Activated CD8-positive, alpha-beta T cell treated with anti-CD3 and anti-CD28 coated beads, Interleukin-2, amount 10 ng/mL, durations not matched to agents 7 days and 5 days (primary cell): ENCODE data around the gene HECA. TPM values are rescaled to one million over a fixed set of nuclear protein-coding genes. Genes with fewer than 3 reads are reported as not detected.
A peak's percentile ranks its signal among the peaks of the same experiment; 100 is the strongest.

ENCODE experiments used
- ATAC-seq: fragments of 150-1000 bp; cut with Tn5 transposase; one replicate; pipeline ENCODE4 v1.10.0; 2021; ENCODE audit warnings: moderate library complexity
- CTCF ChIA-PET: fragments of 350-600 bp; sonication (Branson Sonifier 250); formaldehyde crosslinking; loops from one replicate; lab custom pipeline; 2021; ENCODE audit warnings: antibody characterized with exemption; lab: Charles Lee
- POLR2A ChIA-PET: fragments of 350-600 bp; sonication (Branson Sonifier 250); formaldehyde crosslinking; loops from one replicate; lab custom pipeline; 2021; ENCODE audit warnings: antibody characterized with exemption; lab: Charles Lee
- DNase-seq: peaks from one replicate; pipeline ENCODE4 v3.0.0-alpha.2; 2020
- H3K27ac Mint-ChIP-seq: one replicate; pipeline ENCODE4 v1.8.0; 2021; ENCODE audit warnings: mild to moderate bottlenecking, mixed read lengths
- H3K27me3 Mint-ChIP-seq: one replicate; pipeline ENCODE4 v1.8.0; 2021; ENCODE audit warnings: low read depth, mixed read lengths
- H3K36me3 Mint-ChIP-seq: one replicate; pipeline ENCODE4 v1.8.0; 2021; ENCODE audit warnings: low read depth, mixed read lengths
- H3K4me1 Mint-ChIP-seq: one replicate; pipeline ENCODE4 v1.8.0; 2021; ENCODE audit warnings: low read depth, mixed read lengths
- H3K4me3 Mint-ChIP-seq: one replicate; pipeline ENCODE4 v1.8.0; 2021; ENCODE audit warnings: mild to moderate bottlenecking, mixed read lengths
- H3K9me3 Mint-ChIP-seq: one replicate; pipeline ENCODE4 v1.8.0; 2022; ENCODE audit warnings: mixed read lengths; ENCODE audit not compliant: insufficient read depth
- total RNA-seq, 2 experiments: library from RNA; stranded (reverse); gene quantifications; one replicate each; pipeline ENCODE4 v1.2.3, GENCODE V29; 2021

Gene HECA
- total RNA-seq, 2 experiments from 2014 or later, result 33.9 to 34.4 TPM

DNA sequence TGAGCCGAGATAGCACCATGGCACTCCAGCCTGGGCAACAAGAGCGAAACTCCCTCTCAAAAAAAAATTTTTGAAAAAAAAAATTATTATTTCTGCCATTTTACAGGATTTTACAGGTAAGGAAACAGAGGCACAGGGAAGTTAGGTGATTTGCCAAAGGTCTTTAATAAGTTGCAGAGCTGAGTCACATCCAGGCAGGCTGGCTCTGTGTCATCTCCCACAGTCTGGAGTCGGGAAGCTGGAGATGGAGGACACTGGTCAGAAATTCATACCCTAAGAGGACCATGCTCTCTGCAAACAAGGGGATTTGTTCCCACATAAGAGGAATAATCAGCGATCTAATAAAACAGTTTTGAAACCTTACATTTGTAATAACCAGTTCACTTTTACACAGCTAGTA is 24.1 kb downstream of the HECA start:
- Mint-ChIP-seq H3K9me3 (no peaks in the 10 kb centered on the region), H3K27ac (no peak overlapping the region), H3K4me3 (no peak overlapping the region), H3K27me3 (no peaks in the 10 kb centered on the region), H3K36me3 (peaks cover 47% of the 10 kb centered on the region), H3K4me1 (peaks cover 84% of the 10 kb centered on the region)
- ChIA-PET CTCF (interaction anchor here (0.9 to 6.9 kb wide), 4 partner anchors 12 to 20 kb away, joined by 3 to 43 read pairs (median 4); no protein-coding TSS in a partner anchor), POLR2A (interaction anchor here (0.7 to 2.0 kb wide), 2 partner anchors 19 to 21 kb away, joined by 4 to 7 read pairs; no protein-coding TSS in a partner anchor)
- DNase-seq, result no peak
- ATAC-seq, result no peak

DNA sequence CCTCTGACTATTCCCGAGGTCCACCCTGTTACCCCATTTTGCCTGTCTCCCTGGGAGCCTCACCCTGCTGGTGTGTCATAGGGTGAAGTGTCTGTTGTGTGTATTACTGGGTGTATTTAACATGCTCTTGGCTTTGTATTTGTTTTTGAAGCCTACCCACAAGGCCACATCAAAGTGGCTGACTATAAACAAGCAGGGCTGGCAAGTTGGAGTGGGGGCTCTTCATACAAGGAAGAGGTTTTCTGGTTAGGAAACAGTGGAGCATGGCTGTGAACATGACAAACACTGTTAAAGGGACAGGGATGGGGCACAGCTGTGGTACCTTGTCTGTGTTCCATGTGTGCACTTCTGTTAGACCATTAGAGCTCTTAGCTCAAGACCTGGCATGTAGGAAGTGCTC is 26.3 kb downstream of the HECA start:
- H3K27me3 Mint-ChIP-seq, result no peaks in the 10 kb centered on the region
- peaks cover 39% of the 10 kb centered on the region for H3K36me3 Mint-ChIP-seq
- POLR2A ChIA-PET, result interaction anchor here (0.6 to 1.9 kb wide), 7 partner anchors 12 to 129 kb away, joined by 3 to 11 read pairs (median 4); no protein-coding TSS in a partner anchor
- peak overlapping the region; percentile 98 for H3K27ac Mint-ChIP-seq
- H3K4me1 Mint-ChIP-seq, result peaks cover 84% of the 10 kb centered on the region
- H3K9me3 Mint-ChIP-seq, result no peaks in the 10 kb centered on the region
- peak overlapping the region; percentile 63 for H3K4me3 Mint-ChIP-seq
- CTCF ChIA-PET, result interaction anchor here (1.1 to 6.9 kb wide), 8 partner anchors 9 to 203 kb away, joined by 3 to 43 read pairs (median 8); no protein-coding TSS in a partner anchor
- ATAC-seq (peak; percentile 78), DNase-seq (peak; percentile 85)

DNA sequence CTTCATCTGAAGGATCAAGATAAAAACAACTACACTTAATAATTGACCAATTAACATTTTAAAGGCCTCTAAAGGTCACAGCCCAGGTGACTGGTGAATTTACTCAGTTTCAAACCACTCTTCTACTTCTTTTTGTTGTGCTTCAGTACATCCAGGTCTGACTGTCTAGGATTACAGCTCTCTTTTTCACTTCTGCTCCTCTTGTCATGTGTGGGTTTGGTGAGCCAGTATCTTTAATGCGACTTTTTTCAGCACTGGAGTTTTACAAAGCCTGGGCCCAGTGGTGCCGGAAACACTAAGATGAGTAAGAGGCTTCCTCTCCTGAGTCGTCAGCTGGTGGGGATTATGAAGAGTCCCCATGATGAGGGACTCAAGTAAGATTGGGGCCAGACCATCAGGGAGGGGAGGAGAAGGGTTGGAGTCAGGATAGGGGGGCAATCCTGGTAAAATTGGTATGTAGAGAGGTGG is 27.0 kb downstream of the HECA start:
- Mint-ChIP-seq H3K4me3 (peak overlapping the region; percentile 63), H3K9me3 (no peaks in the 10 kb centered on the region), H3K36me3 (peaks cover 38% of the 10 kb centered on the region), H3K4me1 (peaks cover 78% of the 10 kb centered on the region), H3K27me3 (no peaks in the 10 kb centered on the region), H3K27ac (peak overlapping the region; percentile 98)
- CTCF ChIA-PET, result interaction anchor here (0.8 to 6.9 kb wide), 8 partner anchors 9 to 37 kb away, joined by 3 to 43 read pairs (median 8); no protein-coding TSS in a partner anchor
- ATAC-seq (peak; percentile 72), DNase-seq (peak; percentile 77)
- POLR2A ChIA-PET, result interaction anchor here (0.7 to 1.9 kb wide), 8 partner anchors 8 to 128 kb away, joined by 3 to 11 read pairs (median 4); no protein-coding TSS in a partner anchor

GRCh38 chr6:139164001-139164400 is 29.1 kb downstream of the HECA start:
- ATAC-seq (no peak), DNase-seq (no peak)
- Mint-ChIP-seq H3K4me3 (no peak overlapping the region), H3K9me3 (no peaks in the 10 kb centered on the region), H3K36me3 (peaks cover 49% of the 10 kb centered on the region), H3K27ac (peak overlapping the region; percentile 68), H3K4me1 (peaks cover 77% of the 10 kb centered on the region), H3K27me3 (no peaks in the 10 kb centered on the region)
- POLR2A ChIA-PET, result interaction anchor here (1.3 kb wide), 1 partner anchor 98 kb away, joined by 4 read pairs; no protein-coding TSS in a partner anchor
- CTCF ChIA-PET, result interaction anchor here (1.0 to 6.9 kb wide), 7 partner anchors 10 to 201 kb away, joined by 3 to 43 read pairs (median 3); no protein-coding TSS in a partner anchor

DNA sequence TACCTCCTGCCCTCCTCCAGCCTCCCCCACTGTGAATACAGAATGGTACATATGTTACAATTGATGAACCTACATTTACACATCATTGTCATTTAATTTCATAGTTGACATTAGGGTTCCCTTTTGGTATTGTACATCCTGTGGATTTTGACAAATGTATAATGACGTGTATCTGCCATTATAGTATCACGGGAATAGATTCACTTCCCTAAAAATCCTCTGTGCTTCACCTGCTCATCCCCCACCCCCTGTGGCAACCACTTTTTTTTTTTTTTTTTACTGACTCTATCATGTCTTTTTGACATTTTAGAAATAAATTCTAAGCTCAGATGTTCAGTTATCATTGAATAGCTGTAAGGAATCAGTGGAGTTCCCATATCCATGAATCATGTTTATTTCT is 30.4 kb downstream of the HECA start:
- ATAC-seq (no peak), DNase-seq (no peak)
- Mint-ChIP-seq H3K4me3 (no peak overlapping the region), H3K9me3 (no peaks in the 10 kb centered on the region), H3K27me3 (no peaks in the 10 kb centered on the region), H3K27ac (no peak overlapping the region), H3K4me1 (peaks cover 76% of the 10 kb centered on the region), H3K36me3 (peaks cover 55% of the 10 kb centered on the region)
- CTCF ChIA-PET, result interaction anchor here (1.0 to 6.9 kb wide), 7 partner anchors 9 to 349 kb away, joined by 3 to 43 read pairs (median 4); no protein-coding TSS in a partner anchor
- POLR2A ChIA-PET, result no interaction called here

GRCh38 chr6:139166238-139166955 is 31.5 kb downstream of the HECA start:
- no peaks in the 10 kb centered on the region for H3K27me3 Mint-ChIP-seq
- ChIA-PET POLR2A (no interaction called here), CTCF (interaction anchor here (1.0 to 5.7 kb wide), 4 partner anchors 8 to 350 kb away, joined by 3 to 36 read pairs (median 4); no protein-coding TSS in a partner anchor)
- H3K9me3 Mint-ChIP-seq, result no peaks in the 10 kb centered on the region
- no peak overlapping the region for H3K27ac Mint-ChIP-seq
- DNase-seq, result no peak
- peaks cover 66% of the 10 kb centered on the region for H3K36me3 Mint-ChIP-seq
- H3K4me1 Mint-ChIP-seq, result peaks cover 76% of the 10 kb centered on the region
- no peak overlapping the region for H3K4me3 Mint-ChIP-seq
- no peak for ATAC-seq

GRCh38 chr6:139166956-139167313 is 32.1 kb downstream of the HECA start:
- Mint-ChIP-seq H3K4me3 (no peak overlapping the region), H3K9me3 (no peaks in the 10 kb centered on the region), H3K27ac (no peak overlapping the region), H3K27me3 (no peaks in the 10 kb centered on the region), H3K36me3 (peaks cover 67% of the 10 kb centered on the region), H3K4me1 (peaks cover 73% of the 10 kb centered on the region)
- DNase-seq, result no peak
- CTCF ChIA-PET, result no interaction called here
- ATAC-seq, result no peak
- POLR2A ChIA-PET, result no interaction called here

DNA sequence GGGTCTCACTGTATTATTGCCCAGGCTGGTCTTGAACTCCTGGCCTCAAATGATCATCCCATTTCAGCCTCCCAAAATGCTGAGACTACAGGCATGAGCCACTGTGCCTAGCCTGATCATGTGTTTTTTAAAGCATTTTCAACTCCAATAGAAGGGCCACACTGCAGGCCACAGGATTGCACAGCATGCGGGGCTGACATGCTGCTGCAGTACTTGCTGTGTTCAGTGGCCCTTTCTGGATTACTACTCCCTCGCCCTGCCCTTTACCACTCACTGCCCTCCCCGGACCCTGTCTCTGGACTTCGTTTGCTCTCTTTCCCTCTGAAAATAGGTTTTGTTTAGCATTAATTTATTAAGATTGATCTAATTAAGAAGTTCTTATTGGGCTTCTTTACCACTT is 37.3 kb downstream of the HECA start:
- CTCF ChIA-PET, result interaction anchor here (0.8 to 3.6 kb wide), 7 partner anchors 9 to 359 kb away, joined by 3 to 36 read pairs (median 3); no protein-coding TSS in a partner anchor
- DNase-seq (no peak), ATAC-seq (no peak)
- Mint-ChIP-seq H3K4me3 (peak overlapping the region; percentile 2), H3K27me3 (no peaks in the 10 kb centered on the region), H3K36me3 (peaks cover 78% of the 10 kb centered on the region), H3K9me3 (no peaks in the 10 kb centered on the region), H3K27ac (peak overlapping the region; percentile 29), H3K4me1 (peaks cover 83% of the 10 kb centered on the region)
- POLR2A ChIA-PET, result interaction anchor here (0.7 to 1.0 kb wide), 2 partner anchors 120 to 201 kb away, joined by 3 read pairs; no protein-coding TSS in a partner anchor

- Mint-ChIP-seq H3K36me3 (peaks cover 78% of the 10 kb centered on the region), H3K4me3 (peak overlapping the region; percentile 2), H3K9me3 (no peaks in the 10 kb centered on the region), H3K4me1 (peaks cover 83% of the 10 kb centered on the region), H3K27me3 (no peaks in the 10 kb centered on the region), H3K27ac (peak overlapping the region; percentile 75)
- DNase-seq, result no peak
- ATAC-seq, result peak; percentile 24
- POLR2A ChIA-PET, result interaction anchor here (0.7 to 1.0 kb wide), 2 partner anchors 120 to 200 kb away, joined by 3 read pairs; no protein-coding TSS in a partner anchor
- CTCF ChIA-PET, result interaction anchor here (0.8 to 3.6 kb wide), 7 partner anchors 9 to 359 kb away, joined by 3 to 36 read pairs (median 3); no protein-coding TSS in a partner anchor
Observed at GRCh38 chr6:139172567-139172966, 37.7 kb downstream of the HECA start.

- Mint-ChIP-seq H3K4me1 (peaks cover 85% of the 10 kb centered on the region), H3K9me3 (no peaks in the 10 kb centered on the region), H3K27me3 (no peaks in the 10 kb centered on the region), H3K36me3 (peaks cover 77% of the 10 kb centered on the region), H3K27ac (peak overlapping the region; percentile 75), H3K4me3 (no peak overlapping the region)
- ATAC-seq (peak; percentile 74), DNase-seq (peak; percentile 48)
- ChIA-PET POLR2A (interaction anchor here (0.8 to 1.2 kb wide), 3 partner anchors 11 to 119 kb away, joined by 3 read pairs; no protein-coding TSS in a partner anchor), CTCF (interaction anchor here (0.8 to 3.6 kb wide), 14 partner anchors 10 to 360 kb away, joined by 3 to 36 read pairs (median 6); no protein-coding TSS in a partner anchor)
Observed at GRCh38 chr6:139173172-139173571, 38.3 kb downstream of the HECA start.

DNA sequence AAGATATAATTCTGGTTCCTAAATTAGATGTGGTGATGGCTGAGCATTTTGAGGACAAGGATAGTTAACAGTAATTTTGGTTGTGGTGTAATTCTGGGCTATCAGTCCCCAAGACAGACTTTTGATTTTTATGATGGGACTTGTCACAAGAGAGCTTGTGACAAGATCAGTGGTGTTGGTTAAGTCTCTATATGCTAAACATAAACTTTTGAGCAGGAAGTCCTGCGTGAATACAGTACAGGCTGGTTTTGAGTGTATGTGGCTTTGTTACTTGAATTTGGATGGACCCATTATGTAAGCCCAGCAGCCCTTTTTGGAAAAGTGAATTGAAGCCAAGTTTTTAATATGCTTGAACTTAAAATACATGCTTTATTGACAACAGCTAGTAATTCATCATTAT is 38.9 kb downstream of the HECA start:
- Mint-ChIP-seq H3K4me3 (no peak overlapping the region), H3K27ac (peak overlapping the region; percentile 75), H3K9me3 (no peaks in the 10 kb centered on the region), H3K4me1 (peaks cover 83% of the 10 kb centered on the region), H3K36me3 (peaks cover 75% of the 10 kb centered on the region), H3K27me3 (no peaks in the 10 kb centered on the region)
- no peak for DNase-seq
- ChIA-PET POLR2A (interaction anchor here (0.8 to 1.2 kb wide), 2 partner anchors 12 to 29 kb away, joined by 3 read pairs; no protein-coding TSS in a partner anchor), CTCF (interaction anchor here (0.7 to 3.6 kb wide), 20 partner anchors 10 to 358 kb away, joined by 3 to 36 read pairs (median 4); no protein-coding TSS in a partner anchor)
- peak; percentile 54 for ATAC-seq
